ENCODE results near the gene PHACTR3.

PHACTR3 gene

DNA sequence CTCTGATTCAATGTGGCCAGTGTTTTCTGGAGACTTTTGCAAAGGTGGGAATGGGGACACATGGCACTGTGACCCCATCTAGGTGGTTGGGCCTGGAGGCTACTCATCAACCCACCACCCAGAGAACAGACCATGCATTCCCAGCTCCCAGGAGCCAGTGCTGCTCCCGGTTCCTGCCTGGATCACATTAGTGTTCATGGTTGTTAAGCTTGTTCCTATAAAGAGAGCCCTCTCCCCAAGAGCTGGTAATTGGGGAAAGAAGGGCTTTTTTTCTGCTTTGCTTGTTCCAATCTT lies 102.0 kb downstream of the PHACTR3 start:
- no peak for TF ChIP-seq ZFX (IDR thresholded peaks at IDR 0.05)
- TF ChIP-seq, protein P1, sequence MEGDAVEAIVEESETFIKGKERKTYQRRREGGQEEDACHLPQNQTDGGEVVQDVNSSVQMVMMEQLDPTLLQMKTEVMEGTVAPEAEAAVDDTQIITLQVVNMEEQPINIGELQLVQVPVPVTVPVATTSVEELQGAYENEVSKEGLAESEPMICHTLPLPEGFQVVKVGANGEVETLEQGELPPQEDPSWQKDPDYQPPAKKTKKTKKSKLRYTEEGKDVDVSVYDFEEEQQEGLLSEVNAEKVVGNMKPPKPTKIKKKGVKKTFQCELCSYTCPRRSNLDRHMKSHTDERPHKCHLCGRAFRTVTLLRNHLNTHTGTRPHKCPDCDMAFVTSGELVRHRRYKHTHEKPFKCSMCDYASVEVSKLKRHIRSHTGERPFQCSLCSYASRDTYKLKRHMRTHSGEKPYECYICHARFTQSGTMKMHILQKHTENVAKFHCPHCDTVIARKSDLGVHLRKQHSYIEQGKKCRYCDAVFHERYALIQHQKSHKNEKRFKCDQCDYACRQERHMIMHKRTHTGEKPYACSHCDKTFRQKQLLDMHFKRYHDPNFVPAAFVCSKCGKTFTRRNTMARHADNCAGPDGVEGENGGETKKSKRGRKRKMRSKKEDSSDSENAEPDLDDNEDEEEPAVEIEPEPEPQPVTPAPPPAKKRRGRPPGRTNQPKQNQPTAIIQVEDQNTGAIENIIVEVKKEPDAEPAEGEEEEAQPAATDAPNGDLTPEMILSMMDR (conservative IDR thresholded peaks at IDR 0.05), result no peak
- no peak overlapping the region for H3K27ac ChIP-seq

DNA sequence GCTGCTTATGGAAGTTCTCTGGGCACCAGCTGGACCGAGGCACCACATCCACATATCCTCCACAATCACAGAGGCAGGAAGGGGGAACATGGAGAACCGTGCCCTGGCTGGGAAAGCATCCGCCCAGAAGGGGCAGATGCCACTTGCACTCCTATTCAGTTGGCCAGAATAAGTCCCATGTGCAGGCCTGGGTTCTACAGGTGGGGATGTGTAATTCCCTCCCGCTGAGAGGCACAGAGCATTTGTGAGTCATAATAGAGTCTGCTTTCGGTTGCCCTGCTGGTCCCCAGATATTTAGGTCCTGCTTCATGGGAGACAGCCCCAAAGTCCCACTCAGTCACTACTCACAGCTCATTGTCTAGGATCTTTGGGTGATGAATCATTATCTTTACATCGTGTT lies 104.0 kb downstream of the PHACTR3 start:
- no peak overlapping the region for H3K27ac ChIP-seq
- TF ChIP-seq ZFX (IDR thresholded peaks at IDR 0.05), result no peak
- TF ChIP-seq, protein P1 (conservative IDR thresholded peaks at IDR 0.05), result no peak

DNA sequence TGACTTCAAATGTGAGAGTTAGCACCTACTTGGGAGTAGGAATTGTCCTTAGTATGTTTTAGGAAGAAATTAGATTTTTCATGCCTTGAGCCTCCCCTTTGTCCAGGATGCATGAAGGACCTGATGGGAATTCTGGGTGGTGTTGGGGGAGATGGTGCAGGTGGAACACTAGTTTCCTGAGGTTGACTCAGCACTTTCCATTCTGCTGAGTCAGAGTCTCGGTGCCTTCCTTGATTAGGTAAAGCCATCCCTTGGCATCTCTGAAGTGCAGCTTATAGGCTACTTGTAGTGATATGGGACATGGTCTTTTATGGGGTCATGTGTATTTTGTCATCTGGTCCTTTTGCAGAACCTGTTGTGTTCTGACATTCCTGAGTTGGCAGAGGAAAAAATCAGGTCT lies 105.3 kb downstream of the PHACTR3 start:
- TF ChIP-seq ZFX (IDR thresholded peaks at IDR 0.05), result no peak
- TF ChIP-seq, protein P1 (conservative IDR thresholded peaks at IDR 0.05), result no peak
- H3K27ac ChIP-seq, result no peak overlapping the region

DNA sequence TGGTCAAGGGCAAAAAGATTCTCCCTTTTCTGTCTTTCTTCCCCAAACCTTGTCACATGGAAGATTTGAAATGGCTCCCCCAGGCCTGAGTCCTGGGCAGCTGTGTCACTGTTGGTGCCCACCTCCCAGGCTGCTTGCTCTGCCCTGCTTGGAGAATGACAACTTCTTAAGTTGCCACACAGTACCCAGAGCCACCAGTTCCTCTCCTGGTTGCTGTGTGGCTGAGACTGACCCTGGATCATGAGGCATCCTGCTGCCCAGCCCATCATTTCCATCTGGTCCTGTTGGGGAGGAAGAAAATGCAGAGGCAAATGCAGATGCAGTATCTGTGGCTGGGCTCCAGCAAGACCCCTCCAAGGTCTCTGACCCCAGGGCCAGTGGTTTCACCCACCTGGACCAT lies 113.7 kb downstream of the PHACTR3 start:
- H3K27ac ChIP-seq, result no peak overlapping the region
- TF ChIP-seq, protein P1 (conservative IDR thresholded peaks at IDR 0.05), result no peak
- no peak for TF ChIP-seq ZFX (IDR thresholded peaks at IDR 0.05)

DNA sequence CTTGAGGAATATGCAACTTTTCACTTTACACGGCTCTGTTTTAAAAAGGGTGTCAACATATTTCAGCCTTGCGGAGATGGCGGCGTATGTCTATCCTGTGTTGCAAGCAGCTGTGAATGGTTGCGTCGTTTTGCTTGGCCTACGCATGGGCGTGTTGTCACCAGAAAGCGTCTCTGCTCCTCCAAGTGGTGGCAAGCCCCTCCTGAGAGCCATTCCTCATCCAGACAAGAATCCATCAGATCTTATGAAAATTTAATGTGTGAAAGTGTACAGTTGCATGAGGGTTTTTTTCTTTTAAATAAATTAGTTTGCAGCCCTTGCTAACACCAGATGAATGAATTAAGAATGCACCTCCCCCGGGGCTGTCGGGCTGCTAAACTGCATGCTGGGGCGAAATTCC lies 114.4 kb downstream of the PHACTR3 start:
- TF ChIP-seq, protein P1 (conservative IDR thresholded peaks at IDR 0.05), result no peak
- TF ChIP-seq ZFX (IDR thresholded peaks at IDR 0.05), result no peak

DNA sequence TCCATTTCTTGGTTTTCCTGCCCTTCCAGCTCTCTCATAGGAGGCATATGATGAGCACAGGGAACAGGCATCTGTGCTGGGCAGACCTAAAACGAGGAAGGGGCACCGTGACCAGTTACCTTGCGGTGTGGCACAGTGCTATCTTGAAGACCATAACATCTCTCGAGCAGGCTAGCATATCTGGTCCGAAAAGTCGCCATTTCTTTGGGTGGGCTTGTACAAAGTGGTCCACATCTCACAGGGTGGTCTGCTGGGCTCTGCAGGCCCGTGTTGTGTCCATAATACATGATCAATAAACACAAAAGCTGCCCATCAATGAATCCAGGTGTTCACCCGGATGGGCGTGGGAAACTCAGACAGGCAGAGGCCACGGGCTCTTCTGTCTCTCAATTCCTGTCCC lies 115.7 kb downstream of the PHACTR3 start:
- no peak for TF ChIP-seq ZFX (IDR thresholded peaks at IDR 0.05)
- TF ChIP-seq, protein P1 (conservative IDR thresholded peaks at IDR 0.05), result no peak
- no peak overlapping the region for H3K27ac ChIP-seq

More for the DNA sequence above, 114.4 kb downstream of the PHACTR3 start:
- H3K27ac ChIP-seq, result no peak overlapping the region

DNA sequence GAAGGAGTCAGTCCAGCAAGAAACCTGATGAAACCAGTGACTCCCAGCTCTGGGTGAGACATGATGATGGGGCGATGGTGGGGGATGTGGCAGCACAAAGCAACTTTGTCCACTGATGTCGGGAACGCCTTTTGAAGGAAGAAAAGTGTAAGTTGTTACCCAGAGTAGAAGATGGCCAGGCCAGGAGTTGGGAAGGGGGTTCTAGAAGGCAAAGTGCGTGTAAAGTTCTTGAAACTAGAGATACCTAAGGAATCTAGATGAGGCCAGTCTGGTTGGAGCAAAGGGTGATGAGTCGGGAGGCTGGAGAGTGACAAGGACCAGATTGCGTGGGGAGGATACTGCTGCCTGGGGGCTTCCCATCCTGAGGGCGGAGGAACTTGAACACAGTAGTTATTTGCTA lies 117.0 kb downstream of the PHACTR3 start:
- TF ChIP-seq, protein P1 (conservative IDR thresholded peaks at IDR 0.05), result no peak
- no peak for TF ChIP-seq ZFX (IDR thresholded peaks at IDR 0.05)

More for the DNA sequence above, 117.0 kb downstream of the PHACTR3 start:
- no peak overlapping the region for H3K27ac ChIP-seq

Data from C4-2B (cell line).